Esophagus (tissue), 2 donors: ENCODE measurements around the gene FGD5. TPM values are rescaled to one million over a fixed set of nuclear protein-coding genes. Genes with fewer than 3 reads are reported as not detected.

Experiments
- H3K27ac ChIP-seq, 2 donors: one replicate each; pipeline ENCODE4 v1.5.1; 2013; ENCODE audit warnings: low read depth in 2 of 2, mild to moderate bottlenecking in 2 of 2, inconsistent platforms in 1 of 2, low read length in 1 of 2, moderate library complexity in 1 of 2
- H3K27me3 ChIP-seq, 2 donors: one replicate each; pipeline ENCODE4 v1.6.1; 2013; ENCODE audit warnings: low read length in 2 of 2, control low read depth in 1 of 2, mild to moderate bottlenecking in 1 of 2; ENCODE audit not compliant: insufficient read depth in 2 of 2, control insufficient read depth in 1 of 2
- H3K36me3 ChIP-seq, 2 donors: one replicate each; pipeline ENCODE4 v1.6.1; 2013; ENCODE audit warnings: low read length in 1 of 2; ENCODE audit not compliant: control insufficient read depth in 2 of 2, insufficient read depth in 2 of 2
- H3K4me1 ChIP-seq, 2 donors: one replicate each; pipeline ENCODE4 v1.6.1; 2013; ENCODE audit warnings: low read length in 1 of 2; ENCODE audit not compliant: control insufficient read depth in 2 of 2, insufficient read depth in 2 of 2
- H3K4me3 ChIP-seq, 2 donors: one replicate each; pipeline ENCODE4 v1.5.1; 2013; ENCODE audit warnings: low read length in 2 of 2, mild to moderate bottlenecking in 2 of 2, low read depth in 1 of 2, moderate library complexity in 1 of 2
- H3K9me3 ChIP-seq, 2 donors: one replicate each; pipeline ENCODE4 v1.6.1; 2013; ENCODE audit warnings: mild to moderate bottlenecking in 2 of 2, low read depth in 1 of 2, low read length in 1 of 2, moderate library complexity in 1 of 2; ENCODE audit not compliant: control insufficient read depth in 2 of 2, insufficient read depth in 1 of 2
- WGBS, 2 donors: extraction: QIAGEN DNeasy Blood & Tissue Kit; methylation state at CpG; one replicate each; pipeline ENCODE4 v1.1.7; 2013; 5-methylcytosine and 5-hydroxymethylcytosine counted together
- polyA plus RNA-seq, 2 donors: library from polyadenylated mRNA; stranded (reverse); fragments of 200-250 nt; gene quantifications; one replicate each; pipeline ENCODE4 v1.2.3, GENCODE V29; 2013
- donor health status: healthy with polysubstance abuse.
- donor health status: Bipolar disorder and iron deficiency.

The FGD5 gene
- polyA plus RNA-seq, 2 donors = 1.7 TPM

GRCh38 chr3:14947100-14947885, 128.5 kb downstream of the FGD5 start, which contains the start of gene NR2C2:
Gene NR2C2 (plus strand): TSS chr3:14947583. CDS start chr3:15003915, 56,332 bp downstream.
- Histone ChIP-seq H3K27me3 (no peaks in the 10 kb centered on the region), H3K9me3 (no peaks in the 10 kb centered on the region), H3K27ac (peak within 1 kb of the TSS; percentile 99 to 100), H3K36me3 (no peaks in the 10 kb centered on the region), H3K4me1 (no peaks in the 10 kb centered on the region), H3K4me3 (peak within 1 kb of the TSS; percentile 75 to 99)
- WGBS, 2 donors = 1% methylated on average over 75 to 108 of the region's 108 CpGs

GRCh38 chr3:14947886-14948608, 129.3 kb downstream of the FGD5 start:
- Histone ChIP-seq H3K36me3 (peaks cover 0 to 3% of the 10 kb centered on the region in 2 donors), H3K4me1 (no peaks in the 10 kb centered on the region), H3K9me3 (no peaks in the 10 kb centered on the region), H3K27ac (peak overlapping the region; percentile 99 to 100), H3K27me3 (no peaks in the 10 kb centered on the region), H3K4me3 (peak overlapping the region; percentile 75 to 99)
- WGBS, 2 donors = 1% methylated on average over 40 to 79 of the region's 79 CpGs

GRCh38 chr3:14948609-14949038, 129.9 kb downstream of the FGD5 start:
- Histone ChIP-seq H3K9me3 (no peaks in the 10 kb centered on the region), H3K27ac (peak overlapping the region; percentile 99 to 100), H3K36me3 (peaks cover 0 to 3% of the 10 kb centered on the region in 2 donors), H3K4me3 (peak overlapping the region; percentile 48 to 99), H3K27me3 (no peaks in the 10 kb centered on the region), H3K4me1 (no peaks in the 10 kb centered on the region)
- WGBS, 2 donors = 2 to 3% methylated on average over 21 to 26 of the region's 26 CpGs

- 34 to 40% methylated on average over 5 of the region's 5 CpGs for WGBS, 2 donors
- Histone ChIP-seq H3K4me3 (peak overlapping the region; percentile 48 to 99), H3K4me1 (no peaks in the 10 kb centered on the region)
Observed at GRCh38 chr3:14949126-14949525, 130.4 kb downstream of the FGD5 start.

GRCh38 chr3:14950274-14950673, 131.5 kb downstream of the FGD5 start:
- no peaks in the 10 kb centered on the region for H3K27me3 ChIP-seq
- H3K36me3 ChIP-seq = peaks cover 0 to 3% of the 10 kb centered on the region in 2 donors
- H3K9me3 ChIP-seq = no peaks in the 10 kb centered on the region
- H3K27ac ChIP-seq = no peak overlapping the region
- WGBS, 2 donors = 87 to 90% methylated on average over 2 of the region's 2 CpGs
- no peaks in the 10 kb centered on the region for H3K4me1 ChIP-seq
- H3K4me3 ChIP-seq = no peak overlapping the region

More at GRCh38 chr3:14949126-14949525, 130.4 kb downstream of the FGD5 start:
- peak overlapping the region; percentile 99 to 100 for H3K27ac ChIP-seq
- H3K9me3 ChIP-seq = no peaks in the 10 kb centered on the region
- no peaks in the 10 kb centered on the region for H3K27me3 ChIP-seq
- H3K36me3 ChIP-seq = peaks cover 0 to 3% of the 10 kb centered on the region in 2 donors

GRCh38 chr3:14957153-14957552, 138.4 kb downstream of the FGD5 start:
- WGBS, 2 donors = 48 to 72% methylated on average over 1 of the region's 1 CpG
- Histone ChIP-seq H3K36me3 (peaks cover 0 to 3% of the 10 kb centered on the region in 2 donors), H3K4me1 (no peaks in the 10 kb centered on the region), H3K4me3 (no peak overlapping the region), H3K9me3 (no peaks in the 10 kb centered on the region), H3K27me3 (no peaks in the 10 kb centered on the region), H3K27ac (no peak overlapping the region)

GRCh38 chr3:14957925-14958324, 139.2 kb downstream of the FGD5 start:
- Histone ChIP-seq H3K4me3 (no peak overlapping the region), H3K27ac (no peak overlapping the region), H3K36me3 (peaks cover 0 to under 1% of the 10 kb centered on the region in 2 donors), H3K4me1 (no peaks in the 10 kb centered on the region), H3K9me3 (no peaks in the 10 kb centered on the region), H3K27me3 (no peaks in the 10 kb centered on the region)
- WGBS, 2 donors = 15 to 23% methylated on average over 1 of the region's 1 CpG

GRCh38 chr3:14959359-14959943, 140.7 kb downstream of the FGD5 start:
- no peak overlapping the region for H3K4me3 ChIP-seq
- no peaks in the 10 kb centered on the region for H3K4me1 ChIP-seq
- no peaks in the 10 kb centered on the region for H3K36me3 ChIP-seq
- H3K9me3 ChIP-seq = no peaks in the 10 kb centered on the region
- no peak overlapping the region for H3K27ac ChIP-seq
- no peaks in the 10 kb centered on the region for H3K27me3 ChIP-seq
- 67 to 77% methylated on average over 2 of the region's 2 CpGs for WGBS, 2 donors

GRCh38 chr3:14962762-14963161, 144.0 kb downstream of the FGD5 start:
- Histone ChIP-seq H3K36me3 (no peaks in the 10 kb centered on the region), H3K4me3 (no peak overlapping the region), H3K27me3 (no peaks in the 10 kb centered on the region), H3K9me3 (no peaks in the 10 kb centered on the region), H3K4me1 (no peaks in the 10 kb centered on the region), H3K27ac (no peak overlapping the region)
- WGBS, 2 donors = 96% methylated on average over 5 of the region's 5 CpGs
